ENCODE results near the gene CCDC107.

DNA sequence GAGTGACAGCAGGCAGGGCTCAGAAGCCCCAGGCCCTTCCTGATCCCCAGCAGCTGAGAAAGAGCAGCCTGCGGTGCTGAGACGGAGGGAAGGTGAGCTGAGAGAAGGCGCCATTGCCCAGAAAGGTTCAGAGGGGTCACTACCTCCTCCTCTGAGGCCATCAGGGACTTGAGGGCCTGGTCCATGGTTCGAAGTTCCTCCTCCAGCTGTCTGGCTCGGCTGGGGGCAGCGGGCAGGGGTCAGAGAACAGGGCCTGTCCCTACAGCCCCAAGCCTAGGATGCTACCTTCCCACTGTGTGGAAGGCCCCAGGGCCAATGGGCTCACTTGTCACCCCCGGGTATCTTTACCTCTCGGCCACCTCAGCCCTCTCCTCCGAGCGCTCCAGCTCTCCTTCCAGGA lies 26.8 kb downstream of the CCDC107 start:
- TF ChIP-seq, protein P1, sequence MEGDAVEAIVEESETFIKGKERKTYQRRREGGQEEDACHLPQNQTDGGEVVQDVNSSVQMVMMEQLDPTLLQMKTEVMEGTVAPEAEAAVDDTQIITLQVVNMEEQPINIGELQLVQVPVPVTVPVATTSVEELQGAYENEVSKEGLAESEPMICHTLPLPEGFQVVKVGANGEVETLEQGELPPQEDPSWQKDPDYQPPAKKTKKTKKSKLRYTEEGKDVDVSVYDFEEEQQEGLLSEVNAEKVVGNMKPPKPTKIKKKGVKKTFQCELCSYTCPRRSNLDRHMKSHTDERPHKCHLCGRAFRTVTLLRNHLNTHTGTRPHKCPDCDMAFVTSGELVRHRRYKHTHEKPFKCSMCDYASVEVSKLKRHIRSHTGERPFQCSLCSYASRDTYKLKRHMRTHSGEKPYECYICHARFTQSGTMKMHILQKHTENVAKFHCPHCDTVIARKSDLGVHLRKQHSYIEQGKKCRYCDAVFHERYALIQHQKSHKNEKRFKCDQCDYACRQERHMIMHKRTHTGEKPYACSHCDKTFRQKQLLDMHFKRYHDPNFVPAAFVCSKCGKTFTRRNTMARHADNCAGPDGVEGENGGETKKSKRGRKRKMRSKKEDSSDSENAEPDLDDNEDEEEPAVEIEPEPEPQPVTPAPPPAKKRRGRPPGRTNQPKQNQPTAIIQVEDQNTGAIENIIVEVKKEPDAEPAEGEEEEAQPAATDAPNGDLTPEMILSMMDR (IDR thresholded peaks at IDR 0.05; ENCODE audit: low read length): no peak
- TF ChIP-seq EZH2 (IDR thresholded peaks at IDR 0.05; ENCODE audit: borderline replicate concordance, low read length): no peak

Data from OCI-LY1 (cell line).